Bone marrow (tissue), 2 donors: ENCODE data around the gene RAPGEF1.

Experiments
- DNase-seq, 2 donors: peaks; one replicate each; lab custom pipeline; 2025; lab: John Stamatoyannopoulos, UW

RAPGEF1 gene

GRCh38 chr9:131752231-131752884 lies 12.5 kb upstream of the RAPGEF1 start:
- DNase-seq = no peak

GRCh38 chr9:131748411-131748955 lies 8.6 kb upstream of the RAPGEF1 start:
- no peak for DNase-seq

DNA sequence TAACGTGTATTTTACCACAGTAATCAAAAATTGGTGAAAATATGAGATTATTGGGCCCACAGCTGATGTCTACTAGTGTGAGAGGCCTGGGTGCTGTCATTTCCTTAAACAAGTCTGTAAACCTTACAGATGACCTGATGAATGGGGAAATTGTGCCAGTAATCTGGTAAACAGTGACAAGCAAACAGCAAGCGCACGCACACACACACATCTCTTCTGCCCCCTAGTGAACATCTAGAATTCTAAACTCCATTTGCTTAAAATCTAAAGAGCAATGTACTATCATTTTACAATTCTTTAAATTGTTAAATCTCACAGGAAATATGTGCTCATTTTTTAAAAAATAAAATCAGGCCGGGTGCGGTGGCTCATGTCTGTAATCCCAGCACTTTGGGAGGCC lies 7.5 kb upstream of the RAPGEF1 start:
- peak in 1 of 2 donors; percentile 67 for DNase-seq

- DNase-seq = no peak
Observed at GRCh38 chr9:131745610-131746009, 5.7 kb upstream of the RAPGEF1 start.

DNA sequence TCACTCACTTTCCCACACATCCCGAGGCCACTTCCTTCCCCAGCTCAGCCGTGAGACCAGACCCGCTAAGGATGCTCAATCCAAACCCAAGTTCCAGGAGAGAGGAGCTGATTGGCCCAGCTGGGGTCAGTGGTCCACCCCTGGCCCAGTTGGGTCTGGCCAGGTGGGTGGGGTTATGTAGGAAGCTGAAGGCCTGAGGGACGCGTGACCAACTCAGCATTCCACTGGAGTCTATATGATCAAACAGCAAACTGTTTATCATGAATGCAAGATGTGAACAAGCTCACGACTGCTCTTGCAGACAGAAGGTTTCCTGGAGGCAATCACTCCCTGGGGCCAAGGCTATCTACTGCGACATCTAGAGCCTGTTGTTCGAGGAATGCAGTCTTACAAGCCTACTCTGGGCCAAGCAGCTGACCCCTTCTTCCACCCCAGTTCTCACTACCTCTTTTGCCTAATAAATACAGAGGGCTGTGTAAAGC lies 4.9 kb upstream of the RAPGEF1 start:
- no peak for DNase-seq

DNA sequence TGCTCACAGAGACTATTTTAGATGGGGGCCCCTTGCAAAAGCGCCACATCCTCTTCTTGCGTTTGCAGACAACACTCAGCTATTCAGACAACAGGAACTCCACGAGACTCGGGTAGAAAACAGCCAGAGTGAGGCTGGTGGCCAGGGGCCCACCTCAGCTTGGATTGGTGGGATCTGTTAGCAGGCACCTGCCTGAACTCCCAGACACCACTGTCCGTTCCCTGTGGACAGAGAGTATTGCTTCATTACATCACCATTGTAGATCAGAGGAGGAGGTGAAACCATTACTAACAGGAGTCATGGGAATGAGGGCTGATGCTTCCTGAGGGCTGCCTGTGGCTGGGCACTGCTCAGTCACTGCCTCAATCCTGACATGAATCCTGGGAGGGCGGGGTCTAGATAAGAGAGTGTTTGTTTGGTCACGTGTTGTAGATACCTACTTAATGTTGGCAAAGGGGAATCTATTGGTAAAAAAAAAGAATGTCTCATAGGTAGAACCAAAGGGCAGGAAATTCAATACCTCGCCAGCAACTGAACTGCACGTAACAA lies 4.4 kb upstream of the RAPGEF1 start:
- DNase-seq = no peak

DNA sequence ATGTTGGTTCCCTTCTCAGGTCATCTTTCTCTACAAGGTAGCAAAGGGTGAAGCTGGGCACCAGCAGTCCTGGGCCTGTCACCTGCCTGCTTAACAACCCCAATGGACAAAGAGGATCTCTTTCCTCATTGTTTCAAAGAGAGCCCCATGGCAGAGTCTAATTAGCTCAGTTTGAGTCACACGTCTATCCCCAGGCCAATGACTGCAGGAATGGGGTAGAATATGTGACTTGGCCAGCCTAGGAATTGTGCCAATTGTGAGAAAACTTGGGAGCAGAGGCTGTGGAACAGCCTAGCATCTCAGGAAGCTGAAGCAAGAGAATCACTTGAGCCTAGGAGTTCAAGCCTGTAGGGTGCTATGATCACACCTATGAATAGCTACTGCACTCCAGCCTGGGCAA lies 3.6 kb upstream of the RAPGEF1 start:
- DNase-seq = no peak

DNA sequence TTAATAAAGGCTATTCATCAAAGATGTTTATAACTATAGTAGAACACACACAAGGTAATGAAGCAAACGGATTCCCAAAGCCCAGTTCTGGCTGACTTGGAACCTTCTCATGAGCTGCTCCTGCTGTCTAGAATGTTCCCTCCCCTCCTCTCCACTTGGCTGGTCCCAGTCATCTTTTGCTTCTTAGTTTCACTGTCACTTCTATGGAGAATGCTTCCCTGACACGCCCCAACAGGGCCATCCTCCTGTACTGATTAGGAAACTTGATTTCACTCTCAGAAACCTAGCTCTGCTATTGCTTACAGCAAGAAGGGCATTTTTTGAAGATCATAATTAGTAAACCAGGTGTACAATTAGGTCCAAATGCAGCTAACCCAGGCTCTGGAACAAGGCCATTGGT lies 3.2 kb upstream of the RAPGEF1 start:
- DNase-seq = no peak

DNA sequence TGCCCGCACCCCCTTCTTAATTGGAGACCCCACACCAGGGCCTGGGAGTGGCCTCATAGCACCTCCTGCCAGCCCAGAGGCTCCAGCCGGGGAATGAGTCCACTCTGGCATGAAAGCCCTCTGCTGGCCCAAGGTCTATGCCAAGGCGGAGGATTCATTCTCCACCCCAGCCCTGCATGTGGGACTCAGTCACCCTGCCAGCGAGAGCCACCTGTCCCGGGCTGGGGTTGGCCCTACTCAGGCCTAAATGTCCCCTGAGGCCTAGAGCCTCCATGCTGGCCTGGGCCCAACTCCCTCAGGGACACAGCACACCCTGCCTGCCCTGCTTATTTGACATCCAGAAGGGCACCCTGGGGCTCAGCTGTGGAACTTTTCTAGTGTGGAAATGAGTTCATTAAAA lies 1.0 kb upstream of the RAPGEF1 start:
- no peak for DNase-seq

DNA sequence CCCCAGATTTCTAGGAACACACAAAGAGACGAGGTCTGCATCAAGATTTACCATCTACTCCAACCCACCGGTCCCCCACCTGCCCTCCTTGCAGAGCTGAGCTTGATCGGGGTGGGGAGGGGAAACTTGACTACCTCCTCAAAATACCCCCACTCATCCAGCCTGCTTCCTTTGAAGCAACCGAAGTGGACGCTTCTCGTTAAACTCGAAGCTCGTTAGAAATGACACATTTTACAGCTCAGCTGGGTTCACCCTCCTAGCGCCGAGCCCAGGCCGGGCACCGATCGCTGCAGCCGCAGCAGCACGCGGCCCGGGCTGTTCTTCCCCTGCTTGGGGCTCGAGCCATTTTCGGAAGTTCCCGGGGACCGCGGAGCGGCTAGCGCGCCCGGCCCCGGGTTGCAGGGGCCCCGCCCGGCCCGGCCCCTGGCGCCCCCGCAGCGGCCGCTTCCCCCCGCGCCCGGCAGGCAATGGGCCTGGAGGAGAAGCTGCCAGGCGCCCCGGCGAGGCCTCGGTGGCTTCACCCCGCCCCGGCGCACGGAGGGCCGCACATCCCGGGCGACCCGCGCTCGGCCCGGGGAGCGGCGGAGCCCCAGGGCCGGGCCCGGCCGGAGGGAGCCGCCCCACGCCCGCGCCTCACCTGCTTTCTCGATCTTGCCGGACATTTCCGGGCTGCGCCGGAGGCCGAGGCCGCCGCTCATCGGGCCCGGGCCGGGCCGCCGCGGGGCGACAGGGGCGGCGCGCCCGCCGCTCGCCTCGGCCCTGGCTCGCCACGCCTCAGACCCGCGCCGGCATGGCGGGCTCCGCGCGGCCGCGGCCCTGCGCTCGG lies 530 bp downstream of the RAPGEF1 start:
- peak in 1 of 2 donors; percentile 52 for DNase-seq

GRCh38 chr9:131738293-131739132 lies 1.4 kb downstream of the RAPGEF1 start:
- no peak for DNase-seq

DNA sequence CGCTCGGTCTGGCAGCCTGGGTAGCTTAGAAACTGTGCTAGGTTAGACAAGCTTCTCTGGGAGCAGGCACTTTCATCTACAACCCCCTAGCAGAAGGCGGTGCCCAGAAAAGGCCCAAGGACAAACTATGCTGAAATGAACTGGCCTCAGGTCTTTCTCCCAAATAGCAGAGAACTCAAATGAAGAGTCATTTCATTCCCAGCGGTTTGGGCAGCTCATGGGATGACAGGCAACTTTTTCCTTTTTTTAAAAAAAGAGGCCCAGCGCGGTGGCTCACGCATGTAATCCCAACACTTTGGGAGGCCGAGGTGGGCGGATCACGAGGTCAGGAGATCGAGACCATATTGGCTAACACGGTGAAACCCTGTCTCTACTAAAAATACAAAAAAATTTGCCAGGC lies 2.5 kb downstream of the RAPGEF1 start:
- no peak for DNase-seq

DNA sequence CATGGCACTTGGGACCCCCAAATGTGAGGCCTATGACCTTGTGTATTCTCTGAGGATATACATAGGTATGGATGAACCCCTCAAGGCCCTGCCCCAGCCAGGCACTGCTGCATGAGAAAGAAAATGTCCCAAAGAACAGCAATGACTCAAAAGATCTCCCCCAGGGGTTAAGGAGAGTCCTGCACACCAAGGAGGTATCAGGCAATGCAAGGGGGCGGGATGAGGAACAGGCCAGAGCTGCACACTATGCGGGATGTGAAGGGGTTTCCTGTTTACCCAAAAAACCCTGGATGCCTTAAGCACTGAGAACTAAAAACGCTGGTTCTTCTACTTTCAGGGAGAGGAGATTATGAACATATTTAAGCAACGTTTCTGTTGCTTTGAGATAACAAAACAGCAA lies 3.4 kb downstream of the RAPGEF1 start:
- DNase-seq = peak in 1 of 2 donors; percentile 60

GRCh38 chr9:131735238-131736128 lies 4.4 kb downstream of the RAPGEF1 start:
- no peak for DNase-seq

DNA sequence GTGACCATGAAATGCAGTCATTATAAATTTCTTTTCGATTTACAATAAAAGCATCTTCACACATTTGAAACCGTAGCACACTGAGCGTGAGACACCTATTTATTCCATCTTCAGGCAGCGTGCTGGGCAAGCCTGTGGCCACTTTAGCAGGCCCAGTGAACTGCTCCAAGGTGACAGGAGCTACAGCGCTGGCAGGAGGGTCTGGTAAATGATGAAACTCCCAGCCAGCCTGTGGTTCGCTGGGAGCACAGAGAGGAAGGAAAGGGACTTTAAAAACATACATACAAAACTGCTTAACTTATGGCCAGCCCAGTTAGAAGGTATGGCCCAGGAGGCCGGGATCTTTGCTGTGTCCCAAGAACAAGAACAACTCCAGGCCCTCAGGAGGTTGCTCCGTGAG lies 5.1 kb downstream of the RAPGEF1 start:
- DNase-seq = no peak

DNA sequence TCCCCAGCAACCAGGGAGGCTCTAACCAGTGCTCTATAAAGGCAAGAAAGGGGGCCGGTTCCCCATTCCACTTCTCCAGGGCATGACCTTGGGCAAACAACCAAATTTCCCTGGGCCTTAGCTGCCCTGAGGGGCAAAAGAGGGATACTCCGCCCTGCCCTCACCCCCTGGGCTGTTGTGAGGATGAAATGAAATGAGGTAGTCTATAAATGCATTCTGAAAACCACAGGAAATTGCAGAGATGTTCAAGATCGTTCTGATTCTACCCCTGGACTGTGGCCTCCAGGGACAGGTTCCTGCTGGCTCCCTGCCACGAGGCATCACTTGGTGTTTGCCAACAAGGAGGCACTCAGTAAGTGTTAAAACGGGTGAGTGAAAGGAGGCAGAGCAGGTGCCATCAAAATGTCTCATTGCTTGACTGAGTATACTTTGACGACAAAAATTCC lies 5.7 kb downstream of the RAPGEF1 start:
- peak in 1 of 2 donors; percentile 57 for DNase-seq

GRCh38 chr9:131733541-131734061 lies 6.3 kb downstream of the RAPGEF1 start:
- peak; percentile 27 to 96 for DNase-seq

DNA sequence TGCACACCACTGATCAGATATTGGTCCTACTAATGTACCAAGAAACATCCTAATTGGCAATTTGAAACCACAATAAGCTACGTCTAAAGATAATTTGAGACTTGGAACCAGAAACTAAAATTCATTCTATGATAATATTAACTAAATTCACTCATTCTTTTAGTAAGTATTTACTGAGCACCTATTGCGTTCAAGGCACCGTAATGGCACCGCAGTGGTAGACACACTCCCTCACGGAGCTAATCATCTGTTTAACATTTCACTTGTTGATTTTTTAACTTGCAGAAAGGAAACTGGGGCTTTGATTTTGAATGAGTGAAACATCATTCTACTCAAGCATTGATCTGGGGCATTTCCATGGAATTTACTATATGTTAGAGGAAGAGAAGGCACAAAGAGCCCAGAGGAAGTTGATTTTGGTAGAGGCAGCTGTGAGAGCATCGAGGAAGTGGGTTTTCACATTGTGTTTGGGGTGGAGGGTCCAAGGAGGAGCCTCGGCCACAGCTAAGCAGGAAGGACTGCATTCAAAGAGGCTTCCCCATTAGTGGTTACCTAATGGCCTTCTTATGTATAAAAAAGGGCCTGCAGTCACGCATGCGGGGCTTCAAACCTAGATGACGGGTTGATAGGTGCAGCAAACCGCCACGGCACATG lies 7.1 kb downstream of the RAPGEF1 start:
- DNase-seq = peak in 1 of 2 donors; percentile 73

DNA sequence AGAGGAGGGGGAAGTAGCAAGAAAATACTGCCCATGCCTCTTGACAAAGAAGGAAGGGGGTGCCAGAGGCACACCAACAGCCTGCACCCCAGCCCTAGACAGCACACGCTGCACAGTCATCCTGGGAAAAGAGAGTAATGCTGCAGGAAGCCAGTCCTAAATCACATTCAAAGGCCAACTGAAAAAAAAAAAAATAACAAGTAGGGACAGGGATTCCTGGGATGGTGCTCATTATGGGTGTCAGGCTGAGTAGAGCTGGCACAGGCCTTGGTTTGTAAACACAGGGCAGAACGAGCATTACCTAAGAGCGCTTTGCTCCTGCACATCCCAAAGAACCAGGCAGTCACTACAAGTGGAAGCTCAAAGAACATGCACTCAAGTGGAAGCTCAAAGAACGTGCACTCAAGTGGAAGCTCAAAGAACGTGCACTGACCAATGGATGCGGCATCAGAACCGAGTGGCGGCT lies 7.8 kb downstream of the RAPGEF1 start:
- no peak for DNase-seq

DNA sequence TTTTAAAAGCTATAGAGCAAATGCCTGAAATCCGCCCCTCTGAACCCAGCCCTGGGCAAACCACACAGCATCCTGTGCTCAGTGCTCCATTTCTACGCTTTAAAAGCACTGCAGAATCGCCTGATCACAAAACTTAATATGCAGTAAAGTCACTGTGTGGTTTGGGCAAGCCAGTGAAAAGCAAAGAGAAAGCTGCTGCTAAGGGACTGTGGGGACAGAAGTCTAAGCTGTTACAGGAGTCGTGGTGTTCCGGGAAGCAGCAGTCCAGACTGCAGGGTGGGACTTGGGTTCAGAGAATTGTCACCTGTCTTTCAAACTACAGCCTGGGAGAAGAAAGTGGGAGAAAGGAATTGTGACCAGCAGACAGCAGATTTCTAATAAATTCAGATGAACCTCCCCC lies 8.2 kb downstream of the RAPGEF1 start:
- DNase-seq = no peak
